GM21717 (cell line): ENCODE measurements around the gene LSM7.
A peak's percentile ranks its signal among the peaks of the same experiment; 100 is the strongest.

Experiments used
- ATAC-seq: cut with Tn5 transposase; IDR thresholded peaks from one replicate; pipeline ENCODE4 v1.9.1; 2021; ENCODE audit warnings: mild to moderate bottlenecking, moderate library complexity; ENCODE audit not compliant: unreplicated experiment

The LSM7 gene

DNA sequence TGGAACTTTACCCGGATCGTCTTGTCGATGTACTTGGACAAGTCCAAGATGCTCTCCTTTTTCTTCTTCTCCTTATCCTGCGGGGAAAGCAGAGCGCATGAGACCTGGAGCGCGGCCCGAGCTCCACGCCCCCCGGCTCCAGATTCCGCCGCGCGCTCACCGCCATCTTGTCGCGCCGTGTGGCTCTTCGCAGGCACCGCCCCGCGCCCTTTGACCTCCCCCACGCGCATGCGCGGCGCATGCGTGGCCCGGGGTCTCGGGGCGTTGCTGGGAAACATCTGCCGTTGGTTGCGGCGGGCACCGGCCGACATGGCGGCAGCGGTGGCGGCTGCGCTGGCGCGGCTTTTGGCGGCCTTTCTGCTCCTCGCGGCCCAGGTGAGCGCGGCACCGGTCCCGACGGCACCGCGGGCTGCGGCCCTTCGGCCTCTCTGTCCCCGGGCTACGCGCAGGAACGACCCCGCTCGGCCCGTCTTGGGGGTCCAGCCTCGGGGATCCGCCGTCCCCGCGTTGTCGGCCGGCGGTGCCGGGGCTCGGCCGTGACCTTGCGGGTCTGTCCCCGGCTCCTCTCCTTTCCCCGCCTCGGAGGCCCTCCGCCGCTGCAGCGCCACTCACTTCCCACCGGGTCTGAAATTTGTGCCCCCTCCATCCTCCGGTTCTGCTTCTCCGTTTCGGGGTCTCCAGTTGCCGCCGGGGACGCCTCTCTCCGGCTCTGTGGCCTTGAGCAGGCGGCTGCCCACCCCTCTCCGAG is at the start of gene LSM7, which contains the start of gene SPPL2B:
TSS of gene LSM7 (minus strand) at position 186 of the 748 bp plus-strand sequence. CDS start at position 166, 20 bp downstream.
TSS of gene SPPL2B (plus strand) at position 284 of the 748 bp plus-strand sequence. CDS start at position 310, 26 bp downstream.
- peak; percentile 42 for ATAC-seq

DNA sequence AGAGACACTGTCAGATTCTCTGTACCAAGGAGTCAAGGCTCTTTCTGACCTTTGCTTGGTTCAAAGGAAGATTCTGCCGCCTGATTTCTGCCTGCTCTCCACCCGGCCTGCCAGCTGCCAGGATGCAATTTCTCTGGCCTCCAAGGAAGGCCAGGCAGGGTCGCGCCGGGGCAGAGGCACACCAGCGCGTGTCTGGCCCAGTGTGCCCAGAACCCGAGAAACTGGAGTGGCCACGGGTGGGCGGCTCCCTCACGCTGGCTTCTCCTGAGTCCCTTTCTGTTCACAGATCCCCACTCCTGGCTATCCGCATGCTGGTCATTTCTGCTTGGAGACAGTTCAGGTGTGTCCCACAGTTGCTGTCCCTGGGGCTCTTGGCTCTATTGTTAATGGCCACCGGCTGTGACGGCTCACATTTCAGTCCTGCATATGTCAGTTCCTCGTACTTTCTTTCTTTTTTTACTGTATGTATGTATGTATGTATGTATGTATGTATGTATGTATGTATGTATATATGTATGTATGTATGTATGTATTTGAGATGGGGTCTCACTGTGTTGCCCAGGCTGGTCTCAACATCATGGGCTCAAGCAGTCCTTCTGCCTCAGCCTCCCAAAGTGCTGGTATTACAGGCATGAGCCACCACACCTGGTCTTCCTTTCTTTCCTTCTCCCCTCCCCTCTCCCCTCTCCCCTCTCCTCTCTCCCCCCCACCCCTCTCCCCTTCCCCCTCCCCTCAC is 48.6 kb upstream of the LSM7 start:
- ATAC-seq = no peak

DNA sequence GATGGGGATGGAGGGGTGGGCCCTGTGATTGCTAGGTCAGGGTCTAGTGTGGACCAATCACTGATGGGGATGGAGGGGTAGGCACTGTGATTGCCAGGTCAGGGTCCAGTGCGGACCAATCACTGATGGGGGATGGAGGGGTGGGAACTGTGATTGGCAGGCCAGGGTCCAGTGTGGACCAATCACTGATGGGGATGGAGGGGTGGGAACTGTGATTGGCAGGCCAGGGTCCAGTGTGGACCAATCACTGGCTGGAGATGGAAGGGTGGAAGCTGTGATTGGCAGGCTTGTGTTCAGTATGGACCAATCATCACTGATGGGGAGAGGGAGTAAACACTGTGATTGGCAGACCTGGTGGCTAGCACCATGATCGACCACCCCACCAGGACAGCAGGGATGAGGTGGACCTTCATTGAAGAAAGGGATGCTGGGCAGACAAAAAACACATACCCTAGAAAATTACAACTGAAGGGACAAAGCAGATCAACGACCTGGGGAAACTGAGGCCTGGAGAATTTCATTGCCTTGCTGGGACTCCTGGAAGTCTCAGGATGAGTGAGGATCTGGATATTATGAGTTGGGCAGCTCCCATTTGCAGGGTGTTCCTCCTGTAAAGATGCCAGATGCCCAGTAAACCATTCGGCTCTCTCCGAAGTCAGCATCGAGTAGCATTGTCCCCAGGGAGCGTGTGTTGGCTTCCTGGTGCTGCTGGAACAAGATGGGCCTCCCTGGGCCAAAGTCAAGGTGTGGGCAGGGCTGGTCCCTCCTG is 47.2 kb upstream of the LSM7 start:
- ATAC-seq = no peak

DNA sequence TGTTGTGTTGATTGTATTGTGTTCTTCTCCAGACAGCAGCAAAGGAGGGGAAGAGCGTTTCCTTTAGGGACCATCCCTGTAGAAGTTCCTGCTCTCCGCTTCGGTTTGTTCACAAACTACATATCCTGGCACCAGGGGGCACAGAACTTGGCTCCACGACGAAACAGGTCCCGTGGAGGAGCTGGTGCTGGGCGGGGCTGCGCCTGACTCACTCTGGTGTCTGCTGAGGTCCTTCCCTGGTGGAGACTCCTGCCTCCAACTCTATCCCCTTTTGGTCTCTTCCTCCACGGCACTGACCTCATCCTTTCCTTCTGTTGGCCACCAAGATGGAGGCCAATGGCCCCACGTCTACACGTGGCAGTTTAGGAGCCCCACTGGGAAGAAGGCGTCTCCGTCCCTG is 46.4 kb upstream of the LSM7 start:
- ATAC-seq = no peak

DNA sequence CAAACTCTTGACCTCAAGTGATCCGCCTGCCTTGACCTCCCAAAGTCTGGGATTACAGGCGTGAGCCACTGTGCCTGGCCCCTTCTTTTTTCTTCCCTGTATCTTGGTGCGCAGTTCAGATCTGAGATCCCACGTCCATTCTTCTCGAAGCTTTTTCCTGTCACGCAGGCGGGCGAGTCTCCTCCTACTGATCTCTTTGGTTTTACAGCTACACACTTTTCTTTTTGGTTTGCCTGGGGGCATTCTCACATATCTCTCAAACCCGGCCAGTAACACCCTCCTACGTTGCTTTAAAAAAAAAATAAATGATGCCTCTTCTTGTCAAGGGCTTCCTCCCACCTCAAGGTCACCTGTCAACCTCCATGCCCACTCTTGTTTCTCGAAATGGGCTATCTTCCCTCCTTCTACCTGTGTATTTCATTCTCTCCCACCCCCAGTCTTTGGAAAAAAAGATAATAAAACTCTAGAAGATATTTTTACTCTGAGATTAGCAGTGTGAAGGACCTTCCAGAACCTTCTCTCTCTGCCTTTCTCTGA is 43.8 kb upstream of the LSM7 start:
- no peak for ATAC-seq

DNA sequence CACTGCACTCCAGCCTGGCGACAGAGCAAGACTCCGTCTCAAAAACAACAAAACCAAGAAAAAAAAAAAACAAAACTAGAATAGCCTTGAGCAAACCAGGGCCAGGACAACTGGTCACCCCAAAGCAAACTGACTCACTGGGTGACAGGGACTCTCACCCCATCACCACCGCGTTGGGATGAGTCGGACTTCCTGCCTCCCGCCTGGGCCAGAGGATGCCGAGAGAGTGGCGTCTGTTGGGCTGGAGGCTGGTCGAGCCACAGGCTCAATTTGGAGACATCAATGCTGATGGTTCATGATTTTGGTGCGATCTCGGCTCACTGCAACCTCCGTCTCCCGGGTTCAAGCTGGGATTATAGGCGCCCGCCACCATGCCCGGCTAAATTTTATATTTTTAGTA is 43.3 kb upstream of the LSM7 start:
- no peak for ATAC-seq

DNA sequence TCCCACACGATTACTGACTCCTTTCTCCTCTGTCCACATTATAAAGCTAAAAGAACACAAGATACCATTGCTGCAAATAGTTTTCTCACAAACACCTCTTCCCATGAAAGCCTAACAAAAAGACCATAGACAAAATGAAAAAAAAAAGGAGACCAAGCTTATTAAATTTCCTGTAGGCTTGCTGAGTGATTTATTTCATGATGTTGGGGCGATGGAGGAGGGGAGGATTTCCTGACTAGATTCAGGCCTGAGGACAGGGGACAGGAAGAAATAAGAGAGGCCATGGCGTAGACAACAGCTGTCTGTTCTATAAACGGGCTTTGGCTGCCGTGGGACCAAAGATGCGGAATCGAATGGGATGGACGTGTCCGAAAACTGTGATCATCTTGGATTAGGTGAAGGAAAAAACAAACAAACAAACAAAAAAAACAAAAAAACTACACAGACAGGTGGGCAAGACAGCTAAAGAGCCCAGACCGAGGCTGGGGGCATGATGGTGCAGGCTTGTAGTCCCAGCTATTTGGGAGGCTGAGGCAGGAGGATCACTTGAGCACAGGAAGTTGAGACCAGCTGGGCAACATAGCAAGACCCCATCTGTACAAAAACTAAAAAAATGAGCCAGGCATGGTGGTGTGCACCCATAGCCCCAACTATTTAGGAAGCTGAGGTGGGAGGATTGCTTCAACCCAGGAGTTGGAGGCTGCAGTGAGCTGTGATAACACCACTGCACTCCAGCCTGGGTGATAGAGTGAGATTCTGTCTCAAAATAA is 37.0 kb upstream of the LSM7 start:
- ATAC-seq = no peak

DNA sequence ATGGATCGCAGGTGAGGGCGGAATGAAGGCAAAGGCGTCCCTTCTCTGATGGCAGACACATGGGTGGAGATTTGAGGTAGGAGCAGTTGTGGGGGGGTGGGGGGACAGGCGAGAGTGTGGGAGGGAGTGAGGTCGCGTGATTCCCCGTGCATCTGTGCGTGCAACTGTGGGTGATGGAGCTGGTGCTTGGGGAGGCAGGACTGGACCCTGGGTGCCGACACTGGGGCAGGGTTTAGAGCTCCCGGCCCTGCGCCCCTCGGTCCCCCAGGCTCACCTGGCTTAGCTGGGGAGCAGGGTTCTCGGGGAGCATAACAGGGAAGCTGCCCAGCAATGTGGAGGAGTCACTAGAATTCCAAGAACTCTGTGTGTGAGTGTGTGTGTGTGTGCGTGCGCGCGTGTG is 35.0 kb upstream of the LSM7 start:
- no peak for ATAC-seq

DNA sequence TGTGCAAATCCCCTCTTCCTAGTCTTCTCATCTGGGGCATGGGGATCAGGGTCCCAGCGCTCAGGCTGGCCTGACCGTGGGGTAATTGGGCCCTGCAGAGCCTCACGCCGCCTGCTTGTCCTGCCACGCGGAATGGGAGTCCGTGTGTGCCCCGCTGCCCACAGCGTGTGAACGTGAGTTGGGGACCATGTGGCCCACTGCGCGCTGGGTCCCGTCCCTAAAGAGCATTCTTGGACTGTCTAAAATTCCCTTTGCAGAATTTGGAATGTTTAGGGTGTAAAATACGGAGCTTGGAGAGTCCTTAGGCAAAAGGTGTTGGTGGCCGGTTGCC is 34.5 kb upstream of the LSM7 start:
- ATAC-seq = no peak

DNA sequence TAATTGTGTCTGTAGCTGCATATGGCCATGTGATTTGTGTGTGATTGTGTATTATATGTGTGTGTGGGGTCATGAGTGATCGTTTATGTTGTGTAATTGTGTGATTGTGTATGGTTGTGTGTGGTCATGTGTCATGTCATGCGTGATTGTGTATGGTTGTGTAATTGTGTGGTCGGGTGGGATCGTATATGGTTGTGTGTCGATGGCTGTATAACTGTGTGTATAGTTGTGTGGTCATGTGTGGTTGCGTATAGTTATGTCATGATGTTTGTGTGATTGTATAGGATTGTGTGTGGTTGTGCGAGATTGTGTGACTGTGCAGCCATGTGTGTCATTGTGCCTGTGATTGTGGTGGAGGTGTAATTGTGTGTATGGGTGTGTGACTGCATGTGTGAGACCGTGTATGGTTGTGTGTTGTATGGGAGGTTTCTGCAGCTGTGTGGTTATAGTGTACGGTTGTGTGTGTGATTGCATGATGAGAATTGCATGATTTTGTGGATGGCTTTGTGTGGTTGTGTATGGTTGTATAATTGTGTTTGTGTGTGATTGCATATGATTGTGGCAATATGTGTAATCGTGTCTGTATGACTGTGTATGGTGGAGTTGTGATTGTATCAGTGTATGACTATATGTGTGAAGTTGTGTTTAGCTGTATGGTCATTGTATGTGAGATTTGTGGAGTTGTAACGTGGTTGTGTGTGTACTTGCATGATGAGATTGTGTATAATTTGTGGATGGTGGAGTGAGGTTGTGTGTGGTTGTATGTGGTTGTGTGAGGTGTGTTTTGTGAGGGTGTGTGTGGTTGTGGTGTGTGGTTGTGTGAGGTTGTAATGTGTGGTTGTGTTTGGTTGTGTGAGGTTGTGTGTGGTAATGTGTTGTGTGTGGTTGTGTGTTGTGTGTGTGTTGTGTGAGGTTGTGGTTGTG is 33.9 kb upstream of the LSM7 start:
- no peak for ATAC-seq

DNA sequence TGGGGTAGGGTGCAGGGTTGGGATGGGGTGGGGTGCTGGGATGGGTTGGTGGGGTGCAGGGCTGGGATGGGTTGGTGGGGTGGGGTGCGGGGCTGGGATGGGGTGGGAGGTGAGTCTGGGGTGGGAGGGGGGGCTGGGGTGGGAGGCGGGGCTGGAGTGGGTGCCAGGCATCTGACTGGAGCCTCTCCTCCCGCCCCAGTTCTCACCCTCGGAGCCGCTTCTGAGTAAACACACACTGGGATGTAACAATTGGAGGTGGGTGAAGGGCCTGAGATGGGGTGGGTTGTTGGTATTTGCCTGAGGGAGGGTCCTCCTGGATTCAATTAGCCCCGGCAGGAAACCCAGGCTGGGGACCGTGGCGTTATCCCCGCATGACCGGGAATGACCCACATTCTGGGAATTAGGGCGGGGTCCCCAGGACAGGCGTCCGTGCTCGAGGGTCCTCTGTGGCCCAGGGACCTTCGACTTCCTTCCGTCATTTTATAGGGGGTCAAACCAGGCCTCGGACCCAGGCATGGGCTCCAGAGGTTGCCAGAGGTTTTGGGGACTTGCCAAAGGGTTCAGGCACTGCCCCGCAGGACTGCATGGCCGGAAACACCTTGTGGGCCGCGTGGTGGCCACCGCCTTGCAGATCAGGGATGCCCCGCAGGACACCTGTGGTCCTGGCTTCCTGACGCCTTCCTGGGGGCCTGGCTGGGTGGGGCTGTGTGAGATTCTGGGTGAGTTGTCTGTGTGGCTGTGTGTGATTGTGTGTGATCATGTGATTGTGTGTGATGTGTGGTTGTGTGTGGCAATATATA is 33.1 kb upstream of the LSM7 start:
- ATAC-seq = no peak

DNA sequence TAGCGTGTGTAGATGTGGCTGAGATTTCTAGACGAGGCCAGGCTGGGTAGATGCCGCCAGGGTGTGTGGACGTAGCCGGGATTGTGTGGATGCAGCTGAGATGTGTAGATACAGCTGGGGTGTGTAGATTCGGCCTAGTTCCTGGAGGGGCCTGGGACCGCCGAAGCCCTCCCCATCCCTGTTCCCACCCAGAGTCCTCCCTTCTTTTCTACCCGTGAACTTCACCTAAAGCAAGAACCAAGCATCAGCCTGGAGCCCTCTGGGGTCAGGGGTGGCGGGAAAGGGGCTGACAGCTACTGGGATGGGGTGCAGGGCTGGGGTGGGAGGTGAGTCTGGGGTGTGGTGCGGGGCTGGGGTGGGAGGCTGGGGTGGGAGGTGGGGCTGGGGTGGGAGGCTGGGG is 32.4 kb upstream of the LSM7 start:
- ATAC-seq = no peak

DNA sequence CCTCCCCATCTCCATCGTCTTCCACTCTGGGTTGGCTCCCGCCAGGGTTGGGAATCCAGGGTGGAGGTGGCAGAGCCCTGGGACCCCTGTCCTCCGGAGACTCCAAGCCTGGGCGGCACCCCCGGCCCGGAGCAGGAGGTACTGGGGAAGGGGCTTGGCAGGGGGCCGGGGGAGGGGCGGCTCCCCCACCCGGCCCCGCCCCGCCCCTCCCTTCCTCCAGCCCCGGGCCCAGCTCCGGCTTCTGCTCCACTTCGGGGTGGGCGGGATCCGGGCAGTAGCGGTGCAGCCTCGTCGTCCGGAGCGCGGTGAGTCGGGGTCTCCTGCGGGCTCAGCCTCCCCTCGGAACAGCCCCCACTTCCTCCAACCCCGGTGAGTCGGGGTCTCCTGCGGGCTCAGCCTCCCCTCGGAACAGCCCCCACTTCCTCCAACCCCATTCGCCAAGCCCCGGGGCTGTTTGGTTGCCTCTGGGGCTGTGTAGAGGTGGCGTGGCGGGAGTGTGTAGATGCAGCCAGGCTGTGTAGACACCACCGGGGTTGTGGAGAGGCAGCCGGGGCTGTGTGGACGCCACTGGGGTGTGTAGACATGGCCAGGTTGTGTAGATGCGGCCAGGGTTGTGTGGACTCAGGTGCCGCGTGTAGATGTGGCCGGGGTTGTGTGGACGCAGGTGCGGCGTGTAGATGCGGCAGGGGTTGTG is 31.8 kb upstream of the LSM7 start, which contains the start of gene TMPRSS9:
TSS of gene TMPRSS9 (plus strand) at position 274 of the 694 bp plus-strand sequence. CDS start 29,521 bp downstream, outside the sequence.
- ATAC-seq = no peak

DNA sequence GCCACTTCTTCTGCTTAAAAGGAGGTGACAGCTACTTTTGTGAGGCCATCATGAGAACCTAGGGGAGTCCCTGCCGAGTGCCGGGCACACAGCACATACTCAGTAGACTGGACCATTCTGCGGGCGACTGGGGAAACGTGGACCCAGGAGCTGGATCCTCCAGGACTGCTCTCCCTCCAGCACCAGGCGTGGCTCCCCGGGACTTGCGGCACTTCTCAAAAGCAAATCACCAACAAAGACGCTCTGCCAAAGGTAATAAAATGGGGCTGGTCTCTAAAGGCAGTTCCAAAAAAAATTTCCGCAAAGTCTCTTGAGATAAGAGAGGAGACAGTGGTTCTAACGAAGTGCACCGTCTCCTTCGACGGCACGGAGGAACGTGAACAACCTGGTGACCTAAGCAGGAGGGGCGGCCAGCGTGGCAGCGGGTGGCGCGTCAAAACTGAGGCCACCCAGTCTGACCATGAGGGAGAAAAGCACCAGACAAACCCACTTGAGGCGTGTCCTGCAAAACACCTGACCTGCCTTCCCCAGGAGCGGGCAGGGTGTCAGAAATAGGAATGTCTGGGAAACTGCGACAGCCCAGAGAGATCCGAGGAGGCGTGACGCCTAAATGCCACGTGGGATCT is 30.3 kb upstream of the LSM7 start:
- ATAC-seq = no peak

DNA sequence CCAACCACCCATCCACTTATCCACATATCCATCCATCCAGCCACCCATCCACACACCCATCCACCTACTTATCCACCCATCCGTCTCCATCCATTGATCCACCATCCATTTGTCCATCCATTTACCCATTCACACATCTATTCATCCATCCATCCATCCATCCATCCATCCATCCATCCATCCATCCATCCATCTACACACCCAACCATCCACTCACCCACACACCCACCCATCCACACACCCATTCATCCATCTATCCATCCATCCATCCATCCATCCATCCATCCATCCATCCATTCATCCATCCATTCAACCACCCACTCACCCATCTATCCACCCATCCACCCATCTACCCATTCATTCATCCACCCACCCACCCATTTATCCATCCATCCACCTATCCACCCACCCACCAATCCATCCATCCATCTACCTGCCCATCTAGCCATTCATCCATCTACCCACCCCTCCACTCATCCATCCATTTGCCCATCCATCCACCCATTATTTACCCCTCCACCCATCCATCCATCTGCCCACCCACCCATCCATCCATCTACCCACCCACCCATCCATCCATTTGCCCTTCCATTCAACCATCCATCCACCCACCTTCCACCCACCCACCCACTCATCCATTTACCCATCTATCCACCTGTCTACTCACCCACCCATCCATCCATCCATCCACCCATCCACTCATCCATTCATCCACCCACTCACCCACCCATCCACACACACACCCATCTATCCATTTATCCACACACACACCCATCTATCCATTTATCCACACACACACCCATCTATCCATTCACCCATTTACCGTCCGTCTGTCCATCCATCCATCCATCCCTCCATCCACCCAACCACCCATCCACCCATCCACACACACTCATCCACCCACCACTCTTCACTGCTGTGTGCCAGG is 29.2 kb upstream of the LSM7 start:
- ATAC-seq = no peak

DNA sequence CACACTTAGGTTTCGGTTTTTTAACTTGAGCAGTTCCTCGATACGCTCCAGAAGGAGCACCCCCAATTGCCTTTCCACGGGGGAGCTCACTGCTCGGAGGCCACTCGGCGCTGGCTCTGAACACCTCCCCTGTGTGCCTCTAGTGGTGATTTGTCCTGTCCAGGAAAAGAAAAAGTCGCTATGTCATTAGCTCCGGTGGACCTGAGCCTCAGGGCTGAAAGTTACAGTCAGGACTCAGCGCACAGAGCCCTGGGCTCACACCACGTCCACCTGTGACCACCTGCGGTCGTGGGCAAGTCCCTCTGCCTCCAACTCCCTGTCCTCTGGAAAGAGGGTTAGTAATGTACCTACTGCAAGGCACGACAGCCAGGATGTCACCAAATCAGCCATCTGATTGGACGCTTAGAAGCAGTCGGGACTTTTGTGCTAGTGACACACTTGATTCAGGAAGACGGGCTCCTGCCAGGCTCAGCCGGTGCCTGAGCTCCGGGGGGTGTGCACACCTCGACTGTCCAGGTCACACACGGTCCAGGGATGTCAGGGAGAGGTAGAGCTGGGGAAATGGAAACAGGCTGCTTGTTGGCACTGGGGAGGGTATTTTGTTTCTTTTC is 27.8 kb upstream of the LSM7 start:
- no peak for ATAC-seq
